Neuron (in vitro differentiated cells): ENCODE data around the gene RGS9BP.
"Not testable (repeated sequence)": the region's sequence is repeated elsewhere in the genome, so short reads cannot be mapped to it uniquely, and the experiment has no call there.

Experiments
- H2AFZ ChIP-seq: one replicate; pipeline ENCODE4 v1.6.1; 2013; ENCODE audit warnings: low read depth, mild to moderate bottlenecking, inconsistent platforms, low read length, moderate library complexity
- H3K27me3 ChIP-seq: one replicate; pipeline ENCODE4 v1.6.1; 2013; ENCODE audit warnings: low read length; ENCODE audit not compliant: insufficient read depth
- H3K36me3 ChIP-seq: one replicate; pipeline ENCODE4 v1.6.1; 2013; ENCODE audit warnings: low read length; ENCODE audit not compliant: insufficient read depth
- H3K4me1 ChIP-seq: one replicate; pipeline ENCODE4 v1.6.1; 2013; ENCODE audit warnings: low read length; ENCODE audit not compliant: insufficient read depth
- H3K4me3 ChIP-seq: 2 replicates; pipeline ENCODE4 v1.5.1; 2013; ENCODE audit warnings: mild to moderate bottlenecking, low read length, moderate library complexity
- H3K9me3 ChIP-seq: one replicate; pipeline ENCODE4 v1.6.1; 2013; ENCODE audit warnings: low read length

RGS9BP gene

GRCh38 chr19:32652894-32653598, 22.6 kb upstream of the RGS9BP start:
- Histone ChIP-seq H3K4me3 (no peak overlapping the region), H3K36me3 (peaks cover 17% of the 10 kb centered on the region), H3K9me3 (no peaks in the 10 kb centered on the region), H3K4me1 (peaks cover 5% of the 10 kb centered on the region), H3K27me3 (no peaks in the 10 kb centered on the region), H2AFZ (no peak overlapping the region)

- peaks cover 16% of the 10 kb centered on the region for H3K36me3 ChIP-seq
- no peak overlapping the region for H3K4me3 ChIP-seq
- no peak overlapping the region for H2AFZ ChIP-seq
- peaks cover 5% of the 10 kb centered on the region for H3K4me1 ChIP-seq
- no peaks in the 10 kb centered on the region for H3K27me3 ChIP-seq
- H3K9me3 ChIP-seq = no peaks in the 10 kb centered on the region
These were observed 22.1 kb upstream of the RGS9BP start for GRCh38 chr19:32653599-32653915.

- peaks cover 16% of the 10 kb centered on the region for H3K36me3 ChIP-seq
- not testable (repeated sequence) for H3K9me3 ChIP-seq, H3K4me3 ChIP-seq, H2AFZ ChIP-seq, H3K4me1 ChIP-seq, H3K27me3 ChIP-seq
These were observed 19.3 kb upstream of the RGS9BP start for GRCh38 chr19:32656379-32656778.

GRCh38 chr19:32658075-32658474, 17.6 kb upstream of the RGS9BP start:
- no peaks in the 10 kb centered on the region for H3K27me3 ChIP-seq
- no peak overlapping the region for H2AFZ ChIP-seq
- H3K4me1 ChIP-seq = no peaks in the 10 kb centered on the region
- no peaks in the 10 kb centered on the region for H3K9me3 ChIP-seq
- H3K36me3 ChIP-seq = peaks cover 16% of the 10 kb centered on the region
- no peak overlapping the region for H3K4me3 ChIP-seq

DNA sequence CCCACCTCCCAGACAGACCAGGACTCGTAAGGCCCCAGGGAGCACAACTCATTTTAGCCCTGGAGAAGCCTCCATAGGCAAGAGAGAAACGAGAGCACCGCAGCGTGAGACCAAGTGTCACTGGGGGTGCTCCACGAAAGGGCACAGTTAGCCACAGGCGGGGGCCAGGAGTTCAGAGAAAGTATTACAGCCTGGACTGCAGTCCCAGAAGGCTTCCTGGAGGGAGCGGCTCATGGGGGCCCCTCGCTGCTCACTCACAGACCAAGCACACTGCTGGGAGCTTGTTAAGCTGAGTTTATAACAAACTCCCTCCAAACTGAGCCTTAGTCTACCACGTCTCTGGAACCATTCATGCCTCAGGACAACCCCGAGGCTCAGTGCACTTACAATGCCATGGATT, 17.1 kb upstream of the RGS9BP start:
- Histone ChIP-seq H3K4me3 (no peak overlapping the region), H3K9me3 (no peaks in the 10 kb centered on the region), H2AFZ (no peak overlapping the region), H3K4me1 (no peaks in the 10 kb centered on the region), H3K27me3 (no peaks in the 10 kb centered on the region), H3K36me3 (peaks cover 16% of the 10 kb centered on the region)

- no peaks in the 10 kb centered on the region for H3K27me3 ChIP-seq
- H3K4me3 ChIP-seq = no peak overlapping the region
- H3K36me3 ChIP-seq = peaks cover 10% of the 10 kb centered on the region
- no peaks in the 10 kb centered on the region for H3K4me1 ChIP-seq
- H3K9me3 ChIP-seq = no peaks in the 10 kb centered on the region
- H2AFZ ChIP-seq = no peak overlapping the region
These were observed 14.3 kb upstream of the RGS9BP start for GRCh38 chr19:32661318-32661717.

DNA sequence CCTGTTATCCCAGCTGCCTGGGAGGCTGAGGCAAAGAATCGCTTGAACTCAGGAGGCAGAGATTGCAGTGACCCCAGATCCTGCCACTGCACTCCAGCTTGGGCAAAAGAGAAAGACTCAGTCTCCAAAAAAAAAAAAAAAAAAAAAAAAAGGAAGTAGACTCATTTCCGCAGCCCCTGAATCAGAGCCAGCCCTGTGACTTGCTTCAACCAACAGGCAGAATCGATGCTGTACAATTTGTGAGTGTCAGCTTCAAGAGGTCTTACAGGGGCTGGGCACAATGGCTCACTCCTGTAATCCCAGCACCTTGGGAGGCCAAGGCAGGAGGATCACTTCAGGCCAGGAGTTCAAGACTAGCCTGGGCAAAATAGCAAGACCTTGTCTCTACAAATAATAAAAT, 13.5 kb upstream of the RGS9BP start:
- Histone ChIP-seq H2AFZ (no peak overlapping the region), H3K27me3 (no peaks in the 10 kb centered on the region), H3K36me3 (peaks cover 9% of the 10 kb centered on the region), H3K9me3 (no peaks in the 10 kb centered on the region), H3K4me3 (no peak overlapping the region), H3K4me1 (no peaks in the 10 kb centered on the region)

DNA sequence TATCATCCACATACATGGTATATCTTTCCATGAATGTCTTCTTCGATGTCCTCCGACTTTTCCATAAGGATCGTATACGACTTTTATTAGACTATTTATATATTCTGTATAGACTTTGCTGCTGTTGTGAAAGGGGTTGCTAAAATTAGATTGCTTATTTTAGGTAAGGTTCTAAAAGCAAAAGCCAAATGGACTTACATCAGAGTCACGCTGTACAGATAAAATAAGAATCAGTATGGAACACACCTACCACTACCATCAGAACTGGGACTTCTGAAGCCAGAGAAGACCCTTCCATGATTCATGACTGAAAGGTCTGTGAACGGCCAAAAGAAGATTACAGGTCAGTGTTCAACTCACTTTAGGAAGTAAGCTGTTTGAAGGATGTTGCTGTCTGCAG, 9.6 kb upstream of the RGS9BP start:
- H3K4me1 ChIP-seq = no peaks in the 10 kb centered on the region
- H3K27me3 ChIP-seq = no peaks in the 10 kb centered on the region
- H3K4me3 ChIP-seq = no peak overlapping the region
- peaks cover 3% of the 10 kb centered on the region for H3K36me3 ChIP-seq
- no peak overlapping the region for H2AFZ ChIP-seq
- no peaks in the 10 kb centered on the region for H3K9me3 ChIP-seq

DNA sequence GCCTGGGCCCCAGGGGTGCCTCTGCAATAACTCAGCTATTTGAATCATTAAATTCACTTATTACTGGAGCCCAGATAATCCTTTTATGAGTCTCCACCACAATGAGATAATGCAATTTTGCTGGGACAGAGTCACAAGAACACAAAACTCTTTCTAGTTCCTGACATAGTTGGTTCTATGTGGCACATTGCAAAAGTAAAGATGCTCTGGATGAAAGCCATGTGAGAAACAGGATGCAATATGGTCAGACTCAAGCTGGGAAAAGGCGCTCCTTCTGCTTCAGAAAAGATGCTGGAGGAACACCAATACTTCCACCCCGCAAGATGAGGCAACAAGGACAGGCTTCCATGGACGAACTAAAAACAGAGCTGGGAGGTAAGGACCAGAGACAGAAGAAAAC, 6.3 kb upstream of the RGS9BP start:
- H3K9me3 ChIP-seq = no peaks in the 10 kb centered on the region
- H2AFZ ChIP-seq = no peak overlapping the region

DNA sequence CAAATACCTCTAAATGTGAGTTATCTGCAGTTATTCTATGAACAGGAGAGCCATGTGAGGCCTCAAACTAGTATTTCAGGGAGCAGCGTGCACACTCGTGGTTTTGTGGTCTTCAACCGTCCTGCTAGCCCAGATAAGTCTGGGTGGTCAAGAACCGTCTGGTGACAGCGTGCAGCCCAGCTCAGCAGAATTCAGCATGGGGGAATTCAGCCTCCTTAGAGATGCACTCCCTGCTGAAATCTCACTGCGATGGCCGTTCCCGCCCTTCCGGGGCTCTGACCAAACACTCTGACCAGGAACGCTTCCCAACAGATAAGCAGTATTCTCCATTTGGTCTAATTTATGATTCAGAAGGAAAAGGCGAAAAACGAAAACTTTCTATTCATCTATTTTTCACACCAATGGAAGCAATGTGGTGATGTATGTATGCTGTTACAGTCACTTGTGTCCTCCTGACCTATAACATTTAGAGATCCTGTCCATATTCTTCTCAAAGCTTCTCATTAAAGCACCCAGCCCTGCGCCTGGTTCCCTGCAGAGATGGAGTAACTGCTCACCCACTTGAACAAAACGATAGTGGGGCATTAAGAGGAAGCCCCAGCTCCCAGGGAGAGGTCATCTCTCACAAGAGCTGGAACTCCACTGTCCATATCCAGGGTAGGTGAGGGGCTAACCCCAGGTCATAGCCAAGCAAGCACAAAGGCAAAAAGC, 3.6 kb upstream of the RGS9BP start:
- Histone ChIP-seq H3K36me3 (no peaks in the 10 kb centered on the region), H3K27me3 (peaks cover 14% of the 10 kb centered on the region), H3K4me3 (no peak overlapping the region), H3K9me3 (no peaks in the 10 kb centered on the region), H2AFZ (no peak overlapping the region), H3K4me1 (peaks cover 3% of the 10 kb centered on the region)

More for the DNA sequence above, 6.3 kb upstream of the RGS9BP start:
- Histone ChIP-seq H3K36me3 (peaks cover 3% of the 10 kb centered on the region), H3K27me3 (no peaks in the 10 kb centered on the region), H3K4me1 (peaks cover 2% of the 10 kb centered on the region), H3K4me3 (no peak overlapping the region)

DNA sequence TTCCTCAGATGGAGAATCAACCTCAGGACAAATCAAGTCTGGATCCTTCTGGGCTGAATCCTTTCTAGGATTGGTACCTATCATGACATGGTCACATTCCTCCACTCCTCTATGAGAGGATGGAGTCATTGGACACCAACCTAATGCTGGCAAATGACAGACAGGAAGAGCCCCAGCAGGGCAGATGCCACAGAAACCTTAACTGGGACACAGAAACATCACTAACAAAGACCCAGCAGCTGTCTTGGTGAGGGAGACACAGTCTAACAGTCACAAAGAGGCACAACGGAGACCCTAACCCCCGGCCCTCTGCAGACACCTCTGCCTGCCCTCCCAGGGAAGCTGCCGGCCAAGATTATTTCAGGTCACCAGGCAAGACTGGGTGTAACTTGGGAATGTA, 2.8 kb upstream of the RGS9BP start:
- Histone ChIP-seq H3K9me3 (no peaks in the 10 kb centered on the region), H3K4me3 (no peak overlapping the region), H3K36me3 (no peaks in the 10 kb centered on the region), H3K27me3 (peaks cover 22% of the 10 kb centered on the region), H2AFZ (no peak overlapping the region), H3K4me1 (peaks cover 9% of the 10 kb centered on the region)

DNA sequence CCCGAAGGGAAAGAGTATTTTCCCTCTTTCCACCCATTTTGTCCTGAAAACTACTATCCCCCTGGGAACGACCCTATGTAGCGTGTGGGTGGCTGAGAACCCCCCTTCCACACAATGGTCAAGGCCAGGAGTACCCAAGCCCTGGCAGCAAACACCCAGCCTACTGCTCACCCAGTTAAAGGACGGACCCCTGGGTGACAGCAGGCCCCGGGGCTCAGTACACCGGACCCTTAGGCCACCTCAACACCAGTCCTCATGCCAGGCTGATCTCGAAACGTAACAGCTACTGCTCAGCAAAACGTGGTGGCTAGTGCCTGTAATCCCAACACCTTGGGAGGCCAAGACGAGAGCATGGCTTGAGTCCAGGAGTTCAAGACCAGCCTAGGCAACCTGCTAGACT, 2.1 kb upstream of the RGS9BP start:
- Histone ChIP-seq H3K4me3 (no peak overlapping the region), H3K36me3 (no peaks in the 10 kb centered on the region), H3K4me1 (peaks cover 9% of the 10 kb centered on the region), H3K9me3 (no peaks in the 10 kb centered on the region), H2AFZ (no peak overlapping the region), H3K27me3 (peaks cover 25% of the 10 kb centered on the region)

GRCh38 chr19:32674153-32674930, 1.3 kb upstream of the RGS9BP start:
- H3K9me3 ChIP-seq = no peaks in the 10 kb centered on the region
- H3K27me3 ChIP-seq = peaks cover 31% of the 10 kb centered on the region
- H3K36me3 ChIP-seq = no peaks in the 10 kb centered on the region
- peaks cover 9% of the 10 kb centered on the region for H3K4me1 ChIP-seq
- H3K4me3 ChIP-seq = peak overlapping the region; percentile 84
- H2AFZ ChIP-seq = peak overlapping the region; percentile 50
